GM11168 (cell line): ENCODE data around the gene STARD3.

Experiments used
- in situ Hi-C: fragments of 300-500 bp; cut with MboI; formaldehyde crosslinking; loops from one replicate; pipeline ENCODE4 v1.12.0; 2022; ENCODE audit warnings: low sequenced_read_pairs; ENCODE audit not compliant: unreplicated experiment

STARD3 gene

DNA sequence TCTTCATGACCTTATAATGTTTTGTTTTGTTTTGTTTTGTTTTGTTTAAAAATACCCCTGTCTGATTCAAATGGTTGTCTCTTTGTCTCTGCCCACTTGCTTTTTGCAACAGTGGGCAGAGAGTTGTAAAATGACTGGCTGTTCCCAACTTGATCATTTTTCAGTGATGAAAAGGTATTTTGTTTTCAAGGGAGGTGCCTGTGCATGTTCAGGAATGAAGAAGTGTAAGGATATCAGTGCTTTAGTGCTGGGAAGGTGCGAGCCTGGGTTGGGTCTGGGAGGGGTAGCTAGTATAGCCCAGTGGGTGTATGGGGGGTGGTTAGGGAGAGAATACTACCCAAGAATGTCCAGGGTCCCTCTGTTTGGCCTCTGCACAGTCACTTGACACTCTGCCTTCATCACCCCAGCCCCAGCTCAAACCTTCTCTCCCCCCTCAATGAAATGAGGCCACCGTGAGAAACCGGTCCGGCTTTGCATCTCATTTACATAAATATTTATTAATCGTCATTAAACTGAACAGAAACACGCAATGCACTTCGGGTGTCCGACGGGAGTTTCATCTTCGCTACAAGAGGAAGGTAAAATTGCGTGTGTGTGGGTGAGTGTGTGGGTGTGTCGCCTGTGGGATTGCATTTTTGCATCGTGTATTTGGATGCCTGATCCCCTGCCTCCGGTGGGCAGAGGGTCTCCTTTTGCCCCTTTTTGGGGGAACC lies 33.5 kb upstream of the STARD3 start:
- in situ Hi-C loops: no loop called here

DNA sequence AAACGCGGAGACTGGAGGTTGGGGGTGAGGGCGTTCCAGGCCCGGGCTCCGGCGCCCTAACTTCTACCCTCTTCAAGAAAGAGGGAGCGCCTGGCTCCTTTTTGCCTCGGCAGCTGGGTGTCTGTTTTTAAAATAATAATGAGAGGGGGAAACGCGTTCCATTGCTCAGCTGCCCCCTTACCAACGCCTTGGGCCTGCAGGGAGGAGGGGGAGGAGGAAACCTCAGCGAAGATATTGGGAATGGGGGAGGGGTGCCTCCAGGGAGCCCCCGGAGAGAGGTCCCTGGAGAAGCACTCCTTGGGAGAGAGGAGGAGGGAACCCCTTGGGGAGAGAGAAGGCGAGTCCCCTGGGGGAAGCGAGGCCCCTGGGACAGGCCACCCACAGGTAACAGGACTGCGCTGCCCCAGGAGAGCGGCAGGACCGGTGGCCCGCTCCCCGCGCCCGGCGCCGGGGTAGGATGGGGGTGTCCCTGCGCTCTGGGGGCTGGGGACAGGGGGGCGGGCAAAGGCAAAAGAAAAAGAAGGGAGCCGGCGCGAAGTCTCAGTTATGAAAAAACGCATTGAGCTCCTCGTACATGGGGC lies 31.9 kb upstream of the STARD3 start:
- in situ Hi-C loops: no loop called here

DNA sequence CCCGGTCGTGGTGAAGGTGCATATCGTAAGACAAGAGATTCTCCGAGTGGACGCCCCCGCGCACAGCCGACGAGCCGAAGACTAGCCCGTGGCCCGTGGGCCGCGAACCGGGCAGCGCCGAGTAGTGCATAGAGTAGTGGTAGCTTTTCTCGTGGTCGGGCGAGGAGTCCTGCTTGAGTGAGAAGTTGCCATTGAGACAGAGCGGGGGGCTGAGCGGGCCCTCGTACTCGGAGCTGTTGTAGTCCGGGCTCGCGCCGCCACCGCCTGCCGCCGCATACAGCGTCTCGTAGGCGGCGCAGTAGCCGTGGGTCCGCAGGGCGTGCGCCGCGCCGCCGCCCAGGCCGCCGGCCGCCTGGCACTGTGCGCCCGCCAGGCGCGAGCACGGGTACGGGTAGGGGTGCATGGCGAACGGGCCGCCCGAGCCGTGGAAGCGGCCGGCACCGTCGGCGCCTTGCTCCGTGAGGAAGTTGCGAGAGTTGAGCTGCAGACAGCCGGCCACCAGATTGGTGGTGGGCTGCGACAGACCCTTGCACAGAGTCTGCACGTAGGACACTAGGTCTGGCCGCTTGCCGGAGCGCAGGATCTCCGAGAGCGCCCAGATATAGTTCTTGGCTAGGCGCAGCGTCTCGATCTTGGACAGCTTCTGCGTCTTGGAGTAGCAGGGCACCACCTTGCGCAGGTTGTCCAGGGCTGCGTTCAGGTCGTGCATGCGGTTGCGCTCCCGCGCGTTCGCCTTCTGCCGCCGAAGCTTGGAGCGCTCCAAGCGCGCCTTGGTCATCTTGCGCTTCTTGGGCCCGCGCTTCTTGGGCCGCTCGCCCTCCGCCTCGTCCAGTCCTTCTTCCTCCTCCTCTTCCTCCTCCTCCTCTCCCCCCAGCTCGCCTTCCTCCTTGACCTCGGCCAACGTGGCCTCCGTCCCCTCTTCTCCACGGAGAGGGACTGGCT lies 31.2 kb upstream of the STARD3 start:
- in situ Hi-C loops: no loop called here

DNA sequence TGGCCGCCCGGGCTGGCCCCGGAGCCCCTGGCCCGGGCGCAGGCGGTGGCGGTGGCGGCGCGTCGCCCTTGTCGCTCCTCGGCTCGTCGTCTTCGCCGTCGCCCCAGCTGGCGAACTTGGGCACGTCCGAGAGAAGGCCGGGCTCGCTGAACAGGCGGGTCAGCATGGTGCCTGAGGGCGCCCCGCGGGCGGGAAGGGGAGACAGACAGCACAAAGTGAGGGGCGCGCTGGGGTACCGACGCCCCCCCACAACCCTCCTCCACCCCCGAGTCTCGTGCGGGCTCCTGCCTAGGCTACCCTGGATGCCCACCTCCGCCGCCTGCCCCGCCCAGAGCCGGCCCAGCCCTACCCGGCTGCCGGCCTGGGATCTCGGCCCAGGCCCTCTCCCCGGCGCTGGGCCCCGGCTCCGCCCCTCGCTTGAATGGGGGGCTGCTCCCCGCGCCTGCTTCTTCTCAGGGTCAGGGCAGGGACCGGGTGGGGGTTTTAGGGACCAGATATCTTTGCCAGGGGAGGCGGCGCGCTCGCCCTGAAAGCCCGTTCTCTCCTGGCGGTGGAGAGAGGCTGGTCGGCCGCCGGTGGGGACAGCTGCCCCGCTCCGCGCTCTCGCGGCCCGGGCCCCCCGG lies 30.4 kb upstream of the STARD3 start:
- in situ Hi-C loops: no loop called here

DNA sequence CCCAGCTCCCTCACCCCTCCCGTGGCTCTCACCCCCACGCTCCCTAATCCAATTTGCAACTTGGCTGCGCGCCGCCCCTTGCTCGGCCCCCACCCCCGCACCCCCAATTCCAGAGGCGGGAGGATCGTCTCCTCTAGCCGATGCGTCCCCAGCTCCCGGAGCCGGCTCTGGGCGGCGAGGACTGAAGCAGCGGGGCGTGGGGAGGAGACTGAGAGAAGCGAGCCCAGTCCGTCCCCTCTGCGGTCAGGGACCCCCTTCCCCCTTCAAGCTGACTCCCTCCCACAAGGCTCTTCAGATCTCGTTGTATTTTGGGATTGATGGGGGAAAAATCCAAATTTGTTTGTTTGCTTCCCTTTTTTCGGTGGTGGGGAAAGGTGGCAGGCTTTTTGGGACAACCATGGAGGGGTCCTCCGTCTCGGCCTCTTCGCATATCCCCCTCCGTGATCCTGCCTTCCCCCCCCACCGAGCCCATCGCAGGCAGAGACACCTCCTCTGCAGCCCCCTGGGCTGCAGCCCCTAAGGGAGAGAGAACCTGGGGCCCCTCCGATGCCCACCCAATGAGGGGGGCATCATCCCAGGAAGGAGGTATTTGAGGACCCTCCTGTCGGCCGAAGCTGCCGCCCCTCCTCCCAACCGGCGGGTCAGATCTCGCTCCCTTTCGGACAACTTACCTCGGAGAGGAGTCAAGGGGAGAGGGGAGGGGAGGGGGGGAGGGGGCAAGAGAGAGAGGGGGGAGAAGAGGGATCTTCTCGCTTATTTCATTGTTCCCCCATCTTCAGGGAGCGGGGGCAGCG lies 29.7 kb upstream of the STARD3 start:
- in situ Hi-C loops: no loop called here

DNA sequence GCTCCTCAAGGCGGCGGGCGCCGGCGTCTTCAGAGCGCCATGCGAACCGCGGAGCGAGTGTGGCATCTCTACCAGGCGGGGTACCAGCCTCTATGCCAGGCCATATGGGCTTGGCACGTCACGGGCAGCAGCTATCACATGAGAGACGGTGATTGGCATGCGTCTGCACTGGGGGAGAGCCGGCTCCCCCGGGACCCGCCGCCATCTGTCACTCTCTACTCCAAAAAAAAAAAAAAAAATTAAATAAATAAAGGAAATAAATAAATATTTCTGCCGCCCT lies 29.2 kb upstream of the STARD3 start, which contains the start of gene NEUROD2:
NEUROD2 (minus strand) TSS at position 70 of the 280 bp plus-strand sequence. CDS start 1,321 bp downstream, outside the sequence.
- in situ Hi-C loops: no loop called here

DNA sequence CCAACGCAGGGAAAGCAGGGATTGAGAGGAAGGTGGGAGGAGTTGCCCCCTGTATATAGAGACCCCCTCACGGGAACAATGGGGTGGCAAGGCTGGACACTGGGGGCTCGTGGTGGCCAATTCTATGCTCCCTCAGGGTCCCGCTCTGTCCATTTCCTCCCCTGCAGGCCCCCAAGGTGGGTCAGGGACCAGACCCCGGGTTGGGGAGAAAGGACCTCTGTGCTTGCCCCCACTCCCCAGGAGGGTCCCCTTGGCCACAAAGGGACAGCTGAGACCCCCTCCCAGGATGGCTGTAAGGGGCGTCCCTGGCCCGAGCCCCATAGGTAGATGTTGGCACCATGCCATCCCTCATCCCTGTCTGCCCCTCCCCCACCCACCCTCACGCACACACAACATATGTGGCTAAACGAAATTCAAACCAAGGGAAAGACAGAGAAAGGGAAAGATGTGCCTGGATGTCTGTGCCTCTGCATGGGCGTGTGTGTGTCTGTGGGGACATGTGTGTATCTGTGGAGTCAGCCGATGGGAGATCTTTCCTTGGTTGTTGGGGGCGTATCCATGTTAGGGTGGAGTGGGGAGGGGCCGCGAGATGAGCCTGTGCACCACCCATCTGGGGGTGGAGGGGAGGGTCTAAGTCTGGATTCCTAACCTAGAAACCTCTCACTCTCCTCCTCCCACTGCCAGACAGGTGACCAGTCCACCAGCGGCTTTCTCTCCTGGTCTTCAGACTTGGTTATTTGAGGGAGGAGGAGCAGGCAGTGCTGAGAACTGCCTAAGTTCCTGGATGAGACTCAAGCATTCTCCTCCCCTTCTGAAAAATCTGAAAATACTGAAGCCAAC lies 28.6 kb upstream of the STARD3 start:
- in situ Hi-C loops: no loop called here

DNA sequence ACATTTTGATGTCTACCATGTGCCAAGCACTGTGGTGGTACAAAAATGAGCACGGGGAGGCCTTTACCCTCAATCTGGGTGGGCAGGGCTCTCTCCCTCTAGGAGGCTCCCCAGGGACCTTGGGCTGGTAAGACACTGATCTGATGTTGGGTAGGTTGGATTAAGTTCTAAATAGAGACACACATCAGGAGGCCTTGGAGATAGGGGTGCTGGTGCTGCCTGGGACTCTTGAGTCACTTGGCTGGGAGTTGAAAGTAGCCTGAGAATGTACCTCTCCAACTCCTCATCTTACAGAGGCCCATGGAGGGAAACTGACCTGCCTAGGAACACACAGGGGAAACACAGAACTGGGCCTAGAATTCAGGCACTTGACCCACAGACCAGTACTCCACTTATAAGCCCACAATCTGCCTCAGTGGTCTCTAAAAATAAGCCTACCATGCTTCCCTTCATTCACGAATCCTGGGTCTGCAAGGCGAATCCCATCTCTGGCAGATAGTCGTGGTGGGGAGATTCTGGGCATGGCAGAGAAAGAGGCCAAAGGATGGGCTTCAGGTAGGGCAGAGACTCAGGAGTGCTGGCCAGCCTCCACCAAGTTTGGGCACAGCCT lies 27.4 kb upstream of the STARD3 start:
- in situ Hi-C loops: no loop called here

DNA sequence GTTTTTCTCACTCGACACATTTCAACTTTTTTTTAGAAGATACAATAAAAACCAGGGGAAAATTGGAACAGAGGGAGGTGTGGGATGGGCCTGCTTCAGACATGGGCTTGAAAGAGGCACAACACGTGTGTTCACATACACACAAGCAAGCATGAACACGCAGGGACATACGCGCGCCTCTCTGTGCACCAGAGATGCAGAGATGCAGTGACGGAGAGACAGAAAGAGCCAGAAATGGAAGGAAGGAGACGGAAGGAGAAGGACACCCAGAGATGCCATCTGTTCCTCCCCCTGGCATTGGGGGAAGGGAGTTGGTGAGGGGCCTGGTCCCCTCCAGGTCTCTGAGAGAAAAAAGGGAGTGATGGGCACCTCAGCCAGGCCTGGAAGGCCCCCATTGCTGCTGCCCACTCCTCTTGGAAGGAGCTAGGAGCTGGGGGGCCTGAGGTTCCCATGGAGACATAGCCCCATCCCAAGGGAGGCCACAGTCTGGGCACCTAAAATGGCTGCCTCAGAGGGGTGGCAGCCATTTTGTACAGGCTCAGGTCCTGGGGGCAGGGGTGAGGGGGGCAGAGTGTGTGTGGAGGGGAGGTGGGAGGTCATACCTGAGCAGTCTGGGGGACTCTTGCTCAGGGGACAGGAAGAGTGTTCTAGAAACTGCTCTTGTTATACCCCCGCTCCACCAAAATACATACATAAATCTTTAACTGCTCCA lies 25.4 kb upstream of the STARD3 start:
- in situ Hi-C loops: no loop called here

DNA sequence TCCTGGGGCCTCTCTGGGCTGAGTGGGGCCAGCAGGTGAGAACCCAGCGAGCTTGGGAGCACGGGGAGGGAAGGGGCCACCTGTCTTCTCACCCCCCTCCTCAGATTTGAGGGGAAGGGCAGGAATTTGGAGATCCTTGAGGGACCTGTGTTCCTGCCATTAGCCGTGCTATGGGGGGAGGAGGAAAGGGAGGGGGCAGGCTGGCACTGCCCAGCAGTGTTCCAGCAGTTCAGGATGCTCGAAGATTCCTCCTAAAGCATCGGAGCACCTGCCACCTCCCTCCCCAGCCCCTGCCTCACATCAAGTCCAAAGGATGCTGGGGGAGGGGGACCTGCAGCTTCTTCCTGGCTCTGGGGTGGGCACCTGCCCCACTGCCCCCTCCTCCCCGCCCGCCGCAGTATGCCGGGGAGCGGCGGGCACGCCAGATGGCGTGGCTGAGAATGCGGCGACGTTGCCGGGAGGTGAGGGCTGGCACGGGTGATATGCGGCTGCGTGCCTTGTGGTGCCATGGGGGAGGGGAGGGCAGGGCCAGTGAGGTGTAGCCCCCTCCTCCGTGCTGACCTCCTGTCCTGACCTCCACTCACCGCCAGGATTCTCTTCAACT lies 24.6 kb upstream of the STARD3 start:
- in situ Hi-C loops: no loop called here

DNA sequence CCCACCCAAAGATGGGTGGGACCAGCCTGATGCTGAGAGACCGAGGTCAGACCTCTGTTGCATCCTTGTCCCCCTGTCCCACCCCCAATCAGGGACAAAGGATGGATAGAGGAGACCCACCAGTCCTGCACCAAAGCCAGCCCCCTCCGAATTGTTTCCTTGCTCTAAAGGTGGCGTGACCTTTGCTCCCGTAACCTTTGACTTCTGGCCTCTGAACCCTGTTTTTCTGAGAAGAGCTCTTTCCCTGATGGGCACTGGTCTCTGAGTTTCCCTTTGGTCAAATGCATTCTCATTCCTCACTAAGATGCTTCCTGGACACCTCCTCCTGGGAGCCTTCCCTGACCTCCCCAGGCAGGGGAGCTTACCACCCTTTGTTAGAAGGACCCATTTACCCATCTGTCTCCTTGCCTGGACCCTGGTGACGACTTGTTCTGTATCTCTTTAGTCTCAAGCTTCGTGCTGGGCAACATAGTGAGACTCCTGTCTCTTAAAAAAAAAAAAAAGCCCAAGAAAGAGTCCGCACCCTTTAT lies 23.9 kb upstream of the STARD3 start:
- in situ Hi-C loops: no loop called here

DNA sequence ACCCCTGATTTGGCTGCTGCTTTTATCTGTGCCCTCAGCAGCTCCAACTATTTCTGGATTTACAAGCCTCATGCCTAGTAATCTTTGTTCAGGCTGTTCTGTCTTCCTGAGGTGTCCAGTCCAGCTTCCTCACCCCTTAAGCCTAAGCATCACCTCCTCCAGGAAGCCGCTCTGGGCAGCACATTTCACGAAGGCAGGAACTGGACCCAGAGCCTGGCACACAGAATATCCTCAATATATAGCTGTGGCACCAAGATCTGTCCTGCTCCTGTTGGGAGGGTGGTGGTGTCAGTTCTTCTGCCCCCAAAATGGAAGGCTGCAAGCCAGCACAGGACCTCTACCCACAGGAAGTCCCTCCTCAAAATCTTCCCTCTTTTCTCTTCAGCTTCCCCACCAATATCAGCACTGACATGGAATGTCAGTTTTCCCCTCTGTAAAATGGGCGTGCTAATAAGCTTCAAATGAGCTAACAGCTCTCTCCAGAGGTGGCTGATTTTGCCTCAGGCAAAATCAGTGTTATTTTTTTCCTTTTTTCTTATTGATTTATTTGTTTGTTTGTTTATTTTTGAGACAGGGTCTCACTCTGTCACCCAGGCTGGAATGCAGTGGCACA lies 22.3 kb upstream of the STARD3 start:
- in situ Hi-C loops: no loop called here

DNA sequence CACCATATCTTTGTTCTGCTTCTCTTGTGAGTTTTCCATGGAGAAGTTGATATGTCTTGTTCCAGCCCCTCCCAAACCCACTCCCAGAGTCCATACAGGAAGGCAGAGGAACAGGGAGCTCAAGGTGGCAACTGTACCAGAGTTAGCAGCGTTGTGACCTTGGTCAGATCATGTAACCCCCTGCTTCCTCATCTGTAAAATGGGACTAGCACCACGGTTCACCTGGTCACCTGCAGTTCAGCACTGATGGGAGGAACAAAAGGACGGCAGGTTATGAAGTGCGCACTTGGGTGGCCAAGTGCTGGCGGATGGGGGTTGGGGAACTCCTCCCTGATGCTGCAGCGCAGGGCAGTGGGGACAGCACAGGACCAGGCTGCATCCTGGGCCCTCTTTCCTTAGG lies 21.5 kb upstream of the STARD3 start:
- in situ Hi-C loops: no loop called here

DNA sequence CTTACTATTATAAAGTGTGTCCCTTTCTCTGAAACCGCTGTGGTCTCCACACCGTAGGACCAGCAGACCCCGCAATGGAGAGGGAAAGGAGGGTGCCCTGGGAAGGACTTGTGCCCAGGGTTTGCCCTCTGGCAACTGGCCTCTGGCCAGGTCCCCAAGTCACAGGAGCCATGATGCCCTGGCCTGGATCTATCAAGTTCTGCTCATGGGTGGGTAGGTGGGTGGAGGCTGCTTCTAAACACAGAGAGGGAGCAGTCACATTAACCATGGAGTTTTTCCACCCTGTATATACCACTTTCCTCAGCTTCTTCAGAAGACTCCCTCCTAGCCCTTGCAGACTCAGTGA lies 19.9 kb upstream of the STARD3 start:
- in situ Hi-C loops: no loop called here

DNA sequence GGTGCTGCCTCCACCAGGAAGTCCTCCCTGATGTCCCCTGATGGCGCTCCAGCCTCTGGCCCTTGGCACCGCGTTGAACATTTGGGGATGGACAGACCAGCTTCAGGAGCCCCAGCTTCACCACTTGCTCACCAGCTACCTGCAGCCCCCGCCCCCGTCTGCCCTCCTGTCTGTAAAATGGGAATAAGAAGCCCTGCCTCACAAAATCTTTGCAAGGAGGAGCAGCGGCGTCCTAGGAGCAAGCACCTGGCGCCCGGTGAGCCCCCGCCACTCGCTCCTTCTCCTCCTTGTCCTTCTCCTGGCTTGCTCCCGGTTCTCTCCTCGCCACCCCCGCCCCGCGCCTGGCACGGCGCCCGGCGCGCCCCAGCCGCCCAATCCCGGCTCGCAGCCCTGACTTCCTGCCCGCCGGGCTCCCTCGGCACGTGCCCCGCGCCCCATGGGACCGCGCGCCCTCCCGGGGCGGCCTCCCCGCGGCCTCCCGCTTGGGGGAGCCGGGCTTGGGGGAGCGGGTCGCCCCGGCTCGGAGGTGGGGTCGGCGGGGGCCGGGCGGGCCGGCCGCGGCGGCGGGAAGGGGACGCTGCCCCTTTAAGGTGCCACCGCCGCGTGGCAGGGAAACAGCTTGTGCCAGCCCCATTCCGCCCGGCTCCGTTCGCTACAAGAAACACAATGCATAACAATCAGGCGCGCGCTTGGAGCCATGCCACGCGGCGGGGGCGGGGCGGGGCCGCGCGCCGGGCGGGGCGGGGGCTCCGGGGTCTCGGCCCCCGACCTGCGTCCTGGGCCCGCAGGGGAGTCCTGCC lies 19.3 kb upstream of the STARD3 start:
- in situ Hi-C loops: no loop called here

DNA sequence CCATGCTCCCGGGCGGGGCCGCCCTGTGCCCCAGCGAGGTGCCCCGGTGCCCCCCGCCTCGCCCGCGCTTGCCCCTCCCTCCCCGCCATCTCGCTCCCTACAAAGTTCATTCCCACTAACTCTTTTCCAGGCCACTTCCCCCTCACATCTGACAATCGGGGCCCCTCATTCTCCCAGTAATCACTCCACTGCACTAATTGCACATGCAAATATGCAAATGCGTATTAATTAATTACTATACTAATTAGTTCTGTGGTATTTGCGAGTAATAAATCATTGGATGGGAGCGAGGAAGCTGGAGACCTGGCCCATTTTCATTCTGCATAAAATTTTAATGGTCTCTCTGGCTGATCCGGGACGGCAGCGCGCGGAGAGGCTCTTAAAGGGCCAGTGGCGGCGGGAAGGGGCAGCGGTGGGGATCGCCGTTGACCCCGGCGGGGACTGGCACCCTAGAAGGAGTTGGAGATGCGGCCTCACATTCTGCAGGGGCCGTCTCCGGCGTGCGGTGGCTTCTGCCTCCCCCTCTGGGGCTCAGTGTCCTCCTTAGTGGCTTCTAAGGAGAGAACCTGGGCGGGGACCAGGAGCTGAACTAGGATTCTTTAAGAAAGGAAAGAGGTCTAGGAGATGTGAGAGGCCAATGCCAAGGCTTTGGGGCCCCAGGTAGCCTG lies 18.6 kb upstream of the STARD3 start:
- in situ Hi-C loops: no loop called here
